Activated CD4-positive, alpha-beta T cell treated with anti-CD3 and anti-CD28 coated beads for 48 hours (primary cell): Measurements from ENCODE around the gene PNRC2.
"Not testable (repeated sequence)": the region's sequence is repeated elsewhere in the genome, so short reads cannot be mapped to it uniquely, and the experiment has no call there.

Experiments
- DNase-seq: peaks from one replicate; pipeline ENCODE4 v3.0.0-alpha.2; 2020

PNRC2 gene

DNA sequence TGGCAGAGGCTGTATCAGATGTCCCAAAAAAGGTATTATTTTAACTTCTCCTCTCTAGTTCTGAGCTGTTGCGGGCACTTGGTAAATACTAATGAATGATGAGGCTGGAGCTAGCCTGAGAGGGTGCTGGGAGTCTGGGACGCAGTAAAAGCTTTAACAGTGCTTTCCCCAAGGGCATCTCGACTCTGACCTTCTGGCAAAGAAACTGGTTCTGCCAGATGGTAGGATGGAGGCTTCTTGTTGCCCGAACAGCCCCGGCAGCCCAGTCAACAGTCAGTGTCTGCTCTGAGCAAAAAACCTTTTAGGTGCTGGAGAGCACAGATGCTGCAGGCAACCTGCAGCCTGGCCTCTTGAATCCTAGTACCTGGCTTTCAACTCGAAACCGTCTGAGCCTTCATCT, 2.5 kb upstream of the PNRC2 start:
- no peak for DNase-seq

DNA sequence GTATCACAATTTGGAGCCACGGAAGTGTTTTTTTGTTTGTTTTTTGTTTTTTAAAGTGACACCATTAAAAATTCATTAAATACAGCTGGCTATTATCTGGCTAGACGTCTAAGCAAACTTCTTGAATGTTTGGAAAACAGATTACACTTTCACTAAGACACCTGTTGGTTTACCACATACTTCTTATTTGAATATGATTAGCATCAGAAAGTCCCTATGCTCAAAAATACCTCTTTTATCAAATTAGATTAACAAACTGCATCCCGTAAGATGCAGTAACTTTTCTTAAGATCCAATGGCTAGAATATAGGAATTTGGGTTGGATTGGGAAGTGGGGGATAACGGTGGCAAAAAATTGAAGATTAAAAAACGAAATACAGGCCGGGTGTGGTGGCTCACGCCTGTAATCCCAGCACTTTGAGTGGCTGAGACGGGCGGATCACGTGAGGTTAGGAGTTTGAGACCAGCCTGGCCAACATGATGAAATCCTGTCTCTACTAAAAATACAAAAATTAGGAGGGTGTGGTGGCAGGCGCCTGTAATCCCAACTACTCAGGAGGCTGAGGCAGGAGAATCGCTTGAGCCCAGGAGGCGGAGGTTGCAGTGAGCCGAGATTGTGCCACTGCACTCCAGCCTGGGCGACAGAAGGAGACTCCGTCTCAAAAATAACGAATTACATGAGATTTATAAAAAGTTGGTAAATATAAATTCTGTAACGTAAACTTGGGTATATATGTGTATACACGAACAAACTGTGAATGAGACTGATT, 1.4 kb upstream of the PNRC2 start:
- DNase-seq, result peak; percentile 26

DNA sequence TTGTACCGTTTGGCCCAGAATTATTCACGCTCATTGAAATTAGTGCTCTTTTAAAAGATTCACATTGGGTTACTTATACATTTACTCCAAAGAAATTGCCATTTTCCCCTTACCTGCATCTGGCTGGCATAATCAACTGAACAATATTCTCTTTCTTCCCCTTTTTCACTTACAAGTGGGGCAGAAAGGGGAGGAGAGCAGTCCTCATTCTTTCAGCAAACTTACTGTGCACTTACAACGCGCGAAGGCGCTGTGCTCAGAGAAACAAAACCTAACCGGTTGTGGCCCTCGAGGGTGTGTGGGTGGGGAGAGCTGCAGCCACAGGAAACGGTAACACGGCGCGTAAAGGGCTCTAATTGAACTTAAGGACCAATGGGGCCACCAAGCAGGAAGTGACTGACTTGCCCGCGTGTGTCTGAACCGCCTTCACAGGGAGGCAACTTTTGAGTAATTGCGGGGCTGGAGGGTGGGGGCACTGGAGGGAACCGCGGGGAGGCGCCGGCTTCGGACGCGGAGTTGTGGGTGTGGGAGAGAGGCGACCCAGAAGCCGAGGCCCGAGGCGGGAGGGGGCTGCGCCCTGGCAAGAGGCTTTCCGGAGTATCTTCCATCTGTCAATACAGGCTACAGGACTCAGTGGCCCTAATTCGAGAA, 693 bp upstream of the PNRC2 start:
- peak; percentile 96 for DNase-seq

DNA sequence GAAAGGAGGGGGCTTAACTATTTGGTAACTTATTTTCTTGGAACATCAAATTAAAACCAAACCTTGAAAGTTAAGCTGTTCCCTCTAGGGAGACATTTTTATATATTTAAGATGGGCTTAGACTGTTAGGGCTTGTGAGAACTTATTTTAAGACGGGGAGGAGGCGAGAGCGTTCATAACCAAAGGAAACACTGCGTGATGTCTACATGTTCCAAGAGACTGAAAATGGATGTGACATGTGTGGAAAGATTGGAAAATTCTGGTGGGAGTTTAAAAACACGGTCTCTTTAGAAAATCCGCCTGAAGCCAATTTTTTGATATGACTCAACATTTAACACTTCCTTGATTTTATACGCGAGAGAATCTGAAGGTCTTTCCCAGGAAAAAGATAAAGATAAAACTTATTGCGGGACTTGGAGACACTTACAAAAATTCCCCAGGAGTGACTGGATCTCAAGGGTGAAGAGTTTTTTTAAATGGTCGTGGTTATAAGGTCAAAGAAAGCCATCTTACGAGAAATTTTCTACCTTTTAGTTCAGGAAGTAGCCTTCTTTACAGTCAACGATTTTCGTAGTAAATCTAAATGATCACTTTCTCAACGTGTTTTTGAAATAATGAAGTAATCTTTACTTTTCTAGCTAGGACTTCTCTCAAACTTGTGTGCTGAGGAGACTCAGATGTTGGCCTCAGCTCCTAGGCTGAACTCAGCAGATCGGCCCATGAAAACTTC, 828 bp downstream of the PNRC2 start:
- DNase-seq, result no peak

DNA sequence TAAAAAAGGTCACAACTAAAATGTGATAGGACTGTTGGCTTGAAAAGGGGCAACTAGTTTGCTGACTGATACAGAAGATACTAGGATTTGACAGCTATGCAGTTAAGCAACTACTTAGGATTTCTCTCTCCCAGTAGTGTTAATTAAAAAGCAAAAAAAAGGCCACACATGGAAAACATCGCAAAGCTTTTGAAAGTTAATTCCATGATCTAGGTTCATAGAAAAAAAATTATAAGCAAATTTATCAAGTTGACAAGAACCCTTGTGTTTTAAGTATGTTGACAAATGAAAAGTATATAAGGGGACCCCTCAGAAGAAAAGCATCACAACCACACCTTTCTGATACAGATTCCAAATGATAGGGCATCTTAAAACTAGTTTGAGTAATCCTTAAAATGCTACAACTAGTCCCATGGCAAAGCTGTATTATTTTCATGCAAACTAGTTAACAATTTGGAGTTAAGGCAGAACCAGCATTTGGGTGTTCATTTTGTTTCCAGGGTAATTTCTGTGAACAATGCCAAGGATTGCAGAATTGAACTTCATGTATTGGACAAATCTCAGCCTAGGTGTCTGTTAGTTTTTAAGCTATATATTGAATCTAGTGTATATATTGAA, 4.1 kb downstream of the PNRC2 start:
- DNase-seq, result no peak

DNA sequence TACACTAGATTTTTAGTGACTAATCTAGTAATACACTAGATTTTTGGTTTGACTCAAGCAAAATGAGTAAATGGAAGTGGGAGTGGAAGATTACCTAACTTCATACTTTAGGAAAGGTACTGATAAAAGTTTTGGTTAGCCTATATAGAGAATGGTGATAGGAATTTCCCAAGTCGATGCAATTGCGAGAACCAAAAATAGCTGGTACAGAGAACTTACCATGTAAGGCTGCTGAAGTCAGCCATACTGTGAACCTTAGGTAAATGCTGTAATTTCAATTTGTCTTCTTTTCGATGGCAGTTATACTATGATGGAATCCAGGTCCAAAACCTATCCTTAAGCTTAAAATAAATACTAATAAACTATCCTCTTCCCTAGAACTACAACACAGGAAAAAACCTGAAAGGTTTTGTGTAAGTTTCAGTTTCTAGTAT, 4.6 kb downstream of the PNRC2 start:
- no peak for DNase-seq

DNA sequence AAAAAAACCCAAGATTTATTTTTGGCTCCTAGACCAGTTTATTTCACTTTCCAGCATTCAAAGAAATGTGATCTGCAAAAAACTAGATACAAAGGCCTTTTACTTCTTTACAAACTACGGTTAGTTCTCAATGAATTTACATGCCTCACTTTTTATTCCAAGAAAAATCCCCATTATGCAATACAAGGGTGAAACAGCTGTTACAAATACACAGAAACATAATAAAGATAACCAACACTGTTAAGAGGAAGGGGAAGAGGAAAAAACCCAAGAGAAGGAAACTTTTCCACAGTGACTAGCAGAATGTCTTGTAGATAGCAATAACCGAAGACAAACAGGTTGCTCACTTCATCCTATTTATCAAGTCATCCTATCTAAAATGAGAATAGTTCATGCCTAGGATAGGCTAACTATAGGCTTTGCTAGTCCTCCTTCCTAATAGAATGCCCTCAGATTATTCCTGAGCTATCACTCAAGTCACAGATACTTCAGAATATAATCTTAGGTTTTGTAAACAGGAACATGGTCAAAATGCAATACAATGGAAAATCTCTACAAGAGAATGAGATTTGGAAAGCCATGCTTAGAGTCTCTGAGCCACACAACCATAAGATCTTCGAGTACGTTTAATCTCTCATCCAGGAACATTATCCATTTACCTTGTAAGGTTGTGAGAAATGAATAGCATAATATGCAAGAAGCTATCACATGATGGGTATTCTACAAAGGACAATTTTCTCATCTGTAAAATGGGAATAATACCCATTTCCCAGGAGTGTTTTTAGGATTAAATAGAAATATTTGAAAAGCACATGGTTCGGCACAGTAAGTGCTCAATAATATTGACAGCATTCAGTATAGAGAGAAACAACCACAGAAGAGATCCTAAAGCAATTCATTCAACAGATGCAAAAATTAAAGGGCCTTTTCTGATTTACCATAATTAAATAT, 5.4 kb downstream of the PNRC2 start:
- no peak for DNase-seq

DNA sequence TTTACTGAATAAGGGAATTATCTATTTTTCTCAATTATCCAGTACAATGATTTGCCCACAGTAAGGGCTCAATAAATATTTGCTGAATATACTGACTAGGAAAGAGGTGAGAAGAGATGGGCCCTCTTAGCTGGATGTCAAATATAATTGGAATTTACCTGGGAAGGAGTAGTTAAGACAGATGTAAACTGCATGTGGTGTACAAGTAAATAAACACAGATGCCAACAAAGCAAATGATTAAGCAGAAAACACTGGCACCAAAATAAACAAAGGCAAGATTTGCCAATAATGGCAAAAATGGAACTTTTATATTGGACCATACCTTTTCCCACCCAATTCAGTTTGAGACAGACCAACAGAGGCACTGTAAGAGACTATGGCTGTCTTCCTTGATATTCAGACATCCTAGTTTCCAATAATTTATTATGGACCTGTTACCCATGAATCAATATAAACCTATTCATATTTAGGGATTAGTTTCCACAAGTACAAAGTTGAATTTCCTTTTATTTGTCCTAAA, 7.4 kb downstream of the PNRC2 start:
- DNase-seq, result no peak

DNA sequence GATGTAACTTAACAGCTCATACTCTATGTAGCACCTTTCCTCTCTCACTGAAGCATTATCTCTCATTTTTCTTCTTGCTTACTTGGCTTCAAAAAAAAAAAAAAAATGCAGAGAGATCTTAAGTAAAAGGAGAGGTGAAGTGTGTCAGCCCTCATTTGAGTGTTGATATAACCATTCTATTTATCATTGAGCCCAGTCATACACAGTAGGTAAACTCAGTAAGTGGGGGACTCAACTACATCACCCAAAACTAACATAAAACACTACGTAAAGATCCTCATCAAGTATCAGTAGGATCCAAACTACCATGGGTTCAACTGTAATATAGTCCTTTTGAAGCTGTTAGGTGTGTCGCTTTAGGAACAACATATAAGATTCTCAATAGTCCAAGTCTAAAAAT, 8.2 kb downstream of the PNRC2 start:
- DNase-seq, result no peak

DNA sequence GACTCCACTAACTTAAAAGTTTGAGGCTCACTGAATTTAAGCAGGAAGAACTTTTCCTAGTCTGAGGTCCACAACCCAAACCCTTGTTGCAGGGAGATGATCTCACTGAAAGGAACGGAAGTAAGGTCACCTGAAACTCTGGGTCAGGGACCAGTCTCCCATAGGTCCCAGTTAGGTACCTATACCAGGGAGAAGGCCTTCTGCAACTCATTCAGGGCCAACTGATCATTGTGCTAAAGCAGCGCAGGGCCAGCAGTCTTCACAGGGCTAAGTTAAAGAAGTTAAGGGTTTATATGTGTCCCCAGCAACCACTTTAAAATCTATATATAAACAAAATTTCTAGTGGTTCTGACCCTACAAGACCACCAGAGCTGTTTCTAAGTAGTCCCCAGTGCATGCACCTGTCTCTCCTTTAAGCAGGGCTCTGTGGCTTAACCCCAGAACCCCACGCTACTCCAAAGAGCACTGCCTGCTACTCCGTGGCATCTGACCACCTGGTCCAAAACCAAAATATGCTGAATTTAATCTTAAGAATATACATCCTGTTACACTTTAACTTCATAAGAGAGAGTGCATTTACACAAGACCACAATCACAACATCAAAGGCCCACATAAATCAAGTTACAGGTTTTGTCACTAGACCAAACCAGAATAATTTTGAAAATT, 17.7 kb downstream of the PNRC2 start:
- no peak for DNase-seq

DNA sequence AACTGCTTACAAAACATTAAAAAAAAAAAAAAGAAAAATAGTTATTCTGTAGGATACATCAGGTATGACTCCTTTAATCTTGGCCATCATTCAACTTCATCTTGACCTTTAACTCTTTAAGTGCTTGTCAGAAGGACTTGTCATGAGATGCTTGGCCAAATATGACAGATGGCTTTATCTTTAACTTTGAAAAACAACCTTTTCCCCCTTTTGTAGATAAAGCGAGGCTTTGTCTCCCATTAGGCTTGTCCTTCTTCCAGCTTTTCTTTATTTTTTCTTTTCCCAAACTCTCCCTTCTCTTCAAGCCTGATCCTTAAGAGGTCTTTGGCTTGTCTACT, 18.2 kb downstream of the PNRC2 start:
- DNase-seq, result no peak

DNA sequence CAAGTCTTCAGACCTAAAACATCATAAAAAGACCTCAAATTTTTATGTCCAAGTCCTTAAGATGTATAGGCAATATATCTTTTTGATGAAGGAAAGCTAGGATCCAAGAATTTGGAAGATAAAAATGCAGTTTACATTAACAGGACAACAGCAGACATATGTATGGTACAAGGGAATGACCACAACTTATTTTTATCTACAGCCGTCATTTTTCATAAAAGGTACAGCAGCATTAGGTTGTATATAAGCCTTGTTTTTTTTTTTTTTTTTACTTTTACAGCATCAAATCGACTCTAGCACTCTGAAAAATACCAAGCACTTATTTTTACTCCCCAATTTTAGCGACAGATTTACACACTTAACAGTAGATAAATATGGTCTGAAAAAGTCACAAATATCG, 19.2 kb downstream of the PNRC2 start:
- no peak for DNase-seq

DNA sequence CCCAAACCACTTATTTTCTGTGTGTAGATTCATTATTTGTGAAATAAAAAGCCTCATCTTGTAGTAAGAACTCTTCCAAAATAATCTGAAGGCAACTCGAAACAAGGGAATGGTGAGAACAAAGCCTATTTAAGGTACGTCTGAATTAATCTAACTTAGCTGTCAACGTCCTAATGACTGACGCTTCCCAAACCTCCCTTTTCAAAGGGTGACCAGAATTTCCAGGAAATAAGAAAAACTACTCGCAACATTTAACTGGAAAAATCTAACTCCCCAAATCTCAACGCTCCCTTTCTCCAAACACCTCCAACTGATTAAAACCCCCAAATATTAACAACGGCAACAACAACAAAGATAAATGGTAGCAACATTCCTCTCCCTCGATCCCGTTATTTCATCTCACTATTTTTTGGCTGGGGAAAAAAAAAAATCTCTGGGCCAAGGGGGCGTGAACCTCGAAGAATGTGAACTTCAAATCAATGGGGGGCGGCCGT, 19.8 kb downstream of the PNRC2 start:
- no peak for DNase-seq

DNA sequence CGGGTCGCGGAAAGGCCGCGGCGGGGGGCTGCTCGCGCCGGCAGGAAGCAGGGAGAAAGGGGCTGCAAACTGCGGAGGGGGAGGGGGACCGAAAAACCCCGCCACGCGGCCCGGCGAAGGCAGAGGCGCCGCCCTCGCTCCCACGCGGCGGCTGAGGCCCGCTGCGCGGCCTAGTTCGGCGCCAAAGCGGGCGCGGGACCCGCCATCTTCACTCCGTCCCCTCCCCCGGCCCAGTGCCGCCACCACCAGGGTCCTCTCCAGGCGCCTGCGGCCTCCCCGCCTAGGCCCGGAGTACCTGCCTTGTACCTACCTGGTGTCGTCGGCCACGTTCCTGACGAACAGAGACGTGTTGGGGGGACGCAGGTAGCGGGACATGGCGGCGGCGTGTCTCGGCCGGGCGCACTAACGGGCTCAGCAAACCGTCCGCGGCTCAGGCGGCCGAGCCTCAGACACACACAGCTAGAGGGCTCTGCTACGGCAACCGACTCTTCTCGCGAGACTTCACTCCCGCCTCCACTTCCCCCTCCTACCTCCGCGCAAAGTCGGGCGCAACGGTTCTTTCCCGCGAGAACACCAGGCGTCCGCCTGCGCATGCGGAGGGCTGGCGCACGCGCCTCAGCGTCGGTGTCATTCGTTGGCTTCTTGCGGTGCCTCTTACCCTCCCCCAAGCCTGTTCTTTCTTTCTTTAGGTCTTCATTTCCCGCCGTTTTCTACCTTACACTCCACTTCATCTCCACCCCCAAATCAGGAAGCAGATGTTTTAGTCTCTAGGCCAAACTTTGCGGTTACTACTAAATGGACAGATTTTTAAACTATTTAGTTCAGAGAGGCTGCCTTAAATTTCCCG, 20.5 kb downstream of the PNRC2 start, which contains the start of gene SRSF10:
Gene SRSF10, minus strand, starts transcription at position 447 of the 847 bp plus-strand sequence. Its CDS starts 72 bp downstream, at position 375.
- peak; percentile 98 for DNase-seq

DNA sequence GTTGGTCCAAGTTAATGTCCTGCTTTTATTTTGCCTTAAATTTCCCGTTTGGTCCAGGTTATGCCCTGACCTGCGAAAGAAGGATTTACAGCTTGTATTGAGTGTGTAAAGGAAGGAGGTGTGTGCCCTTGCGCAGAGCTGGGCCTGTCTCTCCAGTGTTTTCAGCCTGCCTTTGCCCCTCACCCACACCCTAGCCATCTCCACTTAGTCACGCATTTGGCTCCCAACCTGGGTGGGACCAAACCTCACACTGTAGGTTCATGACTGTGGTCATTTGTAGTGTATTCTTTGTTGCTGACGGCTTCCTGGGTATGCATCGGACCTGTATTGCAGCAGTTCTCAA, 21.1 kb downstream of the PNRC2 start:
- peak; percentile 77 for DNase-seq

DNA sequence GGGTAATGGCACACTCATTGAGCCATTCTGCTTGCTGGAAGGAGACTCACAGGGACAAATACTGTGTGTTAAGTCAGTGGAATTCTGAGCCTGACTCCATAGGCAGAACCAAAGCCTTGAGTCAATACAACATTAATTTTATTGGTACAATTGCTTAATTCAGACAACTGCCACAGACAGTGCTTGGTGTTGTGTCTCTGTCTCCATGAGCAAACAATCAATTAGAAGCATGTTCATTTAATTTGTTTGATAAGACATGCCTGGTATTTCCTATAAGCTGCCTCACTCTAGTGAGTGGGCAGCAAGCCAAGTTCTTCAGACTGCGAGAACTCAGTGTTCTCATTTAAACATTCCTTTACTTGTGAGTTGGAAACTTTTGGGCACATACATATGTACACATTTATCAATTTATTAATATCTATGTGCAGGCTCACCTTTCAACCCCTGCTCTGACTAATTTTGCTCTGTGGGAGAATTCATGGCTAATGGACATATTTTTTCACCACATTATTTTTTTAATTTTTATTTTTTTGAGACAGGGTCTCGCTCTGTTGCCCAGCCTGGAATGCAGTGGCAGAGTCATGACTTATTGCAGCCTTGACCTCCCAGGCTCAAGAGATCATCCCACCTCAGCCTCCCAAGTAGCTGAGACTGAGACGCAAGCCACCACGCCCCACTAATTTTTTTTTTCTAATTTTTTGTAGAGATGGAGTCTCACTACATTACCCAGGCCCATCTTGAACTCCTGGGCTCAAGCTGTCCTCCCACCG, 25.0 kb downstream of the PNRC2 start:
- DNase-seq, result no peak

DNA sequence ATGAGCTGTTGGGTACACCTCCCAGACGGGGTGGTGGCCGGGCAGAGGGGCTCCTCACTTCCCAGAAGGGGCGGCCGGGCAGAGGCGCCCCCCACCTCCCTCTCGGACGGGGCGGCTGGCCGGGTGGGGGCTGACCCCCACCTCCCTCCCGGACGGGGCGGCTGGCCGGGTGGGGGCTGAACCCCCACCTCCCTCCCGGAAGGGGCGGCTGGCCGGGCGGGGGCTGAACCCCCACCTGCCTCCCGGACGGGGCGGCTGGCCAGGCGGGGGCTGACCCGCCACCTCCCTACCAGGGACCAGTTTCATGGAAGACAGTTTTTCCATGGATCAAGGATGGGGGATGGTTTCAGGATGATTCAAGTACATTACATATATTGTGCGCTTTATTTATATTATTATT, 27.4 kb downstream of the PNRC2 start:
- DNase-seq, result not testable (repeated sequence)

DNA sequence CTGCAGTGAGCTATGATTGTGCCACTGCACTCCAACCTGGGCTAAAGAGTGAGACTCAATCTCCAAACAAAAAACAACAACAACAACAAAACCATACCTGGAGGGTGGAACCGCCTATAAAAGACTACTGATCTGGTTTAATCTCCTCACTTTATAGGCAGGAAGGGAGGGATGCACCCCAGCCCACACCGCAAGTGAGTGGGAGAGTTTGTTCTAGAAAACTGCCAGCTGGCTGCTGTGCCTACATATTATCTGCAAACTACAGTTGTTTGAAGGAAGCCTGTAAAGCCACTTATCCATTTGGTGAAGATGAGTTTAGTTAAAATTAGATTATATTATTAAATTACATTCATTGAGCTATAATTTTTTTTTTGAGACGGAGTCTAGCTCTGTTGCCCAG, 29.6 kb downstream of the PNRC2 start:
- no peak for DNase-seq

DNA sequence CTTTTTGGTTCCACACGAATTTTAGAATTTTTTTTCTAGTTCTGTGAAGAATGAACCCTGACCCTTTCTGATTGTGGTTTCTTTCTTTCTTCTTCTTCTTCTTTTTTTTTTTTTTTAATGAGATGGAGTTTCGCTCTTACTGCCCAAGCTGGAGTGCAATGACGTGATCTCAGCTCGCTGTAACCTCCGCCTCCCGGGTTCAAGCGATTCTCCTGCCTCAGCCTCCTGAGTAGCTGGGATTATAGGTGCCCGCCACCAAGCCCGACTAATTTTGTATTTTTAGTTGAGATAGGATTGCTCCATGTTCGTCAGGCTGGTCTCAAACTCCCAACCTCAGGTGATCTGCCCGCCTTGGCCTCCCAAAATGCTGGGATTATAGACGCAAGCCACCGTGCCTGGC, 32.4 kb downstream of the PNRC2 start:
- DNase-seq, result not testable (repeated sequence)

DNA sequence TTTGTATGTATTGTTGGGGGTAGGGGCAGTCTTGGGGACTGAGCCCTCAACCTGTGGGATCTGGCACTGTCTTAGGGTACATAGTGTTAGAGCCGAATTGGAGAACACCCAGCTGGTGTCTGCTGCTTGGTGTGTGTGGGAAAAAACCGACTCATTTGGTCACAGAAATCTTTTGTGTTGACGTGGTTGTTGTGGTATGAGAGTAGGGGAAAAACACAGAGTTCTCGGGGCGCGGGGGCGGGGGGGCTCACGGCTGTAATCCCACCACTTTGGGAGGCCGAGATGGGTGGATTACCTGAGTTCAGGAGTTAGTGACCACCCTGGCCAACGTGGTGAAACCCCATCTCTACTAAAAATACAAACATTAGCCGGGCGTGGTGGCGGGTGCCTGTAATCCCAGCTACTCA, 35.8 kb downstream of the PNRC2 start:
- DNase-seq, result no peak
